ENCODE results near the gene CORO7.

Gene CORO7

DNA sequence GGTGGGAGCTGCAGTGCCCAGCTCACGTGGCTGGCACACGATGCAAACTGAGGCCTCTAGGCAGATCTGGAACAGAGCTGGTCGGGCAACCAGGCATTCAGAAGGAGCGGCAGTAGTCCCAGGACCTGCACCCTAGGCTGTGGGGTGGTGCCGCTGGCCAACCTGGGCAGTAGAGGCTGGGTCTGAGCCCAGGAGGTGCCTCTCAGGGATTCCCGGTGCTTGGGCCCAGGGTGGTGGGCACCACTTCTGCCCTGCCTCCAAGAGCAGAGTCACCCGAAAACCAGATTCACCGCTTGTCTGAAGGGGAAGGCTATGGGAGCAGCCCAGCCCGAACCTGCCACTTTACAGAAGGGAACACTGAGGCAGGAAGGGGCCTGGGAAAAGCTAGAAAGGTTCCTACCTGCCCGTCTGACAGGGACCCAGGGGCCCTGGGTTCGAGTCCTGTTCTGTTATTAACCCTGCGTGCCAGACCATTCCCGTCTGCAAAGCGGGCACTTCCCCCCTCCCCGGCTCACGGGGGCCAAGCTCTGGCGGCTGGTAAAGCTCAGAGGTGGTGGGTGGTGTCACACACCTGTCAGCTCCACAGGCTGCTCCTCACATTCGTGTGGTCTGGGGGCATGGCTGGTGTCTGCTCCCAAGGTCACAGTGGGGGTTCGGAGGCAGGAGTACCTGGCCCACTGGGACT, 83.6 kb downstream of the CORO7 start:
- no peak overlapping the region for H3K4me3 ChIP-seq (ENCODE audit: low read length)

DNA sequence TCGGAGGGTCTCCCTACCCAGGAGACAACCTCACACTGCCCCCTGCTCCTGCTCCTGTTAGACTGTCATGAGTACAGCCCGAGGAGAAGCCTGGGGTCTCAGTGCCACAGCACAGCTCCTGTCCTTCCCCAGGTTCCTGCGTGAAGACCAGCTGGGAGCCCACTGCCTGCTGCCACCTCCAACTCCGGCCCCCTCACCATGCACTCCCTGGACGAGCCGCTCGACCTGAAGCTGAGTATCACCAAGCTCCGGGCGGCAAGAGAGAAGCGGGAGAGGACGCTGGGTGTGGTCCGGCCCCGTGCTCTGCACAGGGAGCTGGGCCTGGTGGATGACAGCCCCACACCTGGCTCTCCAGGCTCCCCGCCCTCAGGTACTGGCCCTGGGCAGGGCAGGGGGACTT, 84.3 kb downstream of the CORO7 start:
- no peak for DNase-seq (ENCODE audit: low read depth)
- TF ChIP-seq, protein P1, sequence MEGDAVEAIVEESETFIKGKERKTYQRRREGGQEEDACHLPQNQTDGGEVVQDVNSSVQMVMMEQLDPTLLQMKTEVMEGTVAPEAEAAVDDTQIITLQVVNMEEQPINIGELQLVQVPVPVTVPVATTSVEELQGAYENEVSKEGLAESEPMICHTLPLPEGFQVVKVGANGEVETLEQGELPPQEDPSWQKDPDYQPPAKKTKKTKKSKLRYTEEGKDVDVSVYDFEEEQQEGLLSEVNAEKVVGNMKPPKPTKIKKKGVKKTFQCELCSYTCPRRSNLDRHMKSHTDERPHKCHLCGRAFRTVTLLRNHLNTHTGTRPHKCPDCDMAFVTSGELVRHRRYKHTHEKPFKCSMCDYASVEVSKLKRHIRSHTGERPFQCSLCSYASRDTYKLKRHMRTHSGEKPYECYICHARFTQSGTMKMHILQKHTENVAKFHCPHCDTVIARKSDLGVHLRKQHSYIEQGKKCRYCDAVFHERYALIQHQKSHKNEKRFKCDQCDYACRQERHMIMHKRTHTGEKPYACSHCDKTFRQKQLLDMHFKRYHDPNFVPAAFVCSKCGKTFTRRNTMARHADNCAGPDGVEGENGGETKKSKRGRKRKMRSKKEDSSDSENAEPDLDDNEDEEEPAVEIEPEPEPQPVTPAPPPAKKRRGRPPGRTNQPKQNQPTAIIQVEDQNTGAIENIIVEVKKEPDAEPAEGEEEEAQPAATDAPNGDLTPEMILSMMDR (IDR thresholded peaks at IDR 0.05; ENCODE audit: insufficient read depth, low read depth, low read length, missing control alignments): no peak
- no peak overlapping the region for H3K4me3 ChIP-seq (ENCODE audit: low read length)

More for the DNA sequence above, 83.6 kb downstream of the CORO7 start:
- DNase-seq (ENCODE audit: low read depth): no peak
- TF ChIP-seq, protein P1 (IDR thresholded peaks at IDR 0.05; ENCODE audit: insufficient read depth, low read depth, low read length, missing control alignments): no peak

DNA sequence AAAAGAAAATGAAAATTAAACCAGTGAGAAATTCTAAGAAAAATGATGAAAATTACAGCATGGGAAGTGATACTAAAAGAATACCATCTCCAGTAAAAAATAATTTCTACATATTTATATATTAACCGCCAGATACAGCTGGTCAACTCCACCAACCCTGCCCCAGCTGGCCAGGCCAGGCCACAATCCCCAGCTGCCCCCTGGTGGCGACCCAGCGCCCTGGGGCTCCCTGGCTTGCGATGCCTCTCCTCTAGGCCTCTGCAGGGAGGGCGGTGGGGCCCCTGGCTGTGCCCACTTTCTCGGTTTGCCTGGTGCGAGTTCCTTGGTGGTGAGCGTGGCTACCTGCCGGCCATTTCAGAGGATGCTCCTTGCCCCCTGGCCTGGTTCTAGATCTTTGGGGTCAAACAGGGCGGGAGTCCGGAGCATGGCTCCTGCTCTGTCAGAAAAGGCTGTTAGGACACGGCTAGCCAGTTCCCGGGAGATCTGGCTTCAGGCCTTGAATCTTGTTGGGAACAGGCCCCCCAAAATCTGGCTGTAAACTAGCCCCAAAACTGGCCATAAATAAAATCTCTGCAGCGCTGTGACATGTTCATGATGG, 86.0 kb downstream of the CORO7 start:
- TF ChIP-seq, protein P1 (IDR thresholded peaks at IDR 0.05; ENCODE audit: insufficient read depth, low read depth, low read length, missing control alignments): peak; percentile 80
- peak; percentile 63 for DNase-seq (ENCODE audit: low read depth)
- H3K4me3 ChIP-seq (ENCODE audit: low read length): no peak overlapping the region

DNA sequence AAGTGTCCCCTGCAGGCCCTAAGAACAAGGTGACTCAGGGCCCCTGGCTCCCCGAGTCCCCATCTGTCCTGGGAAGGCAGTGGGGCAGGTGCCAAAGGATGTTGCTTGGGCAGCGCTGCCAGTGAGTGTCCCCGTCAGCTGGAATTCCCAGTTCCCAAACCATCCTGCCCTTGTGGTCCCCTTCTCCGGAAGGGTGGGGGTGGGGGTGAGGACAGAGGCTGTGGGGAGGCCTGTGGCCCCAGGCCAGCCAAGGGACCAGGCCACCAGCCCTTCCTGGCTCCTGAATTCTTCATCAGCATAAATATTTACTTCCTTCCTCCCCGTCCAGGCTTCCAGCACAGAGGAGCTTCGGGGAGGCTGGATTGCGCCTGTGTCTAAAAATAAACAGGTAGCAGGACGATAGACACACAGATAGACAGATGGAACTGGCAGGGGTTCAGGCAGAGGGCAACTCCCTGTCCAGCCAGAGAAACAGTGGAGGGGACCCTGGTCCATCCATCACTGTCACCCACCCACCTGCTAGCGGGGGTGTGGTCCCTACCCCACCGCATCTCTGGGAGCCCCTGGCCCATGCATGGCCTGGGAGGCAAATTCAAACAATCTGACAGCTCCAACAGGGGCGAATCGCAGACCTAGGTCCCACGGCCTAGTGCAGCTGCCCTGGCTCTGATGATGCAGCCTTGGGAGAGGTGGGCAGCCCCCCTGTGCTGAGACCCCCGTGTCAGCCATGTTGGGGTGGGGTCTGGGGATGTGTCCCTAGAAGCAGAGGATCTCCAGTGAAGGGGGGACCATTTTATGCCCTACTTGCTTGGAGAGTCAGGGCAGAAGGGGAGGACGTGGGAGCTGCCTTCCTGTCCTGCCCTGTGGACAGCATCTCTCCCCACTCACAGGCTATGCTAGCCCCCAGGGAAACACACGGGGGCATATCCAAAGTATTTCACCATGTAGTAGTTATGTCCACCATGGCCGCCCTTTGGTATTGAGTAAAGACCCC, 87.3 kb downstream of the CORO7 start:
- no peak for DNase-seq (ENCODE audit: low read depth)
- TF ChIP-seq, protein P1 (IDR thresholded peaks at IDR 0.05; ENCODE audit: insufficient read depth, low read depth, low read length, missing control alignments): no peak
- no peak overlapping the region for H3K4me3 ChIP-seq (ENCODE audit: low read length)

DNA sequence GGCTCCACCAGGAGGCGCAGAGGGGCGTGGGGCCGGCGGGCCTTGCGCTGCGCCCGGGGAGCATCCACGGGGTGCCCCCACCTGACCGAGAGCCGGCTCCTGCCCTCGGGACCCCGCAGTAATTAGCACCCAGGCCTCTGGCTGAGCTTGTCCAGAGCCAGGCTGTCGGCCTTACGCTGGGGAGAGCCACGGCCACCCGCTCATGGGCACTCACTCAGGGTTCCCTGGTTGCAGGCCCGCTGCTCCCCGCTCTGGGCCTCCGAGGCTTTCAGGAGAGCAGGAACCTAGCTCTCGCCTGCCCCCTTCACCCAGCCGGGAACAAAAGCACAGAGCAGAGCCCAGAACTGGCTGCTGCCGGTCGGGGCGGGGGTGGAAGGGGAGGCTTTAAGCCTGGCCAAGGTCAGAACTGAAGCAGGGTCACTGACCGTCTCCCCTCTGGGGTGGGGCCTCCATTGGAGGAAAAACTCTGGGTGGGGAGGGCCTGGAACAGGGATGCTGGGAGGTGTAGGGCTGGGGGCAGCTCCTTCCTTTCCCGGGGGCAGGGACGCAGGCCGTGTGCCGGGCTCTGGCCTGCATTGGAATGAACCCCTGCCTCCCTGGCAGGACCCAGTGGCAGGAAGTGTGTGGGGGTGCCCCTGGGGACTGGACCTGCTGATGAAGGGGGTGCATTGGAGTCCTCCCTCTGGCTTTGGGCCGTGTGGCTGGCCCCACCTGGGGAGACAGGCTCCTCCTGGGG, 88.2 kb downstream of the CORO7 start:
- TF ChIP-seq, protein P1 (IDR thresholded peaks at IDR 0.05; ENCODE audit: insufficient read depth, low read depth, low read length, missing control alignments): peak; percentile 73
- H3K4me3 ChIP-seq (ENCODE audit: low read length): peak overlapping the region; percentile 52
- DNase-seq (ENCODE audit: low read depth): peak; percentile 76

DNA sequence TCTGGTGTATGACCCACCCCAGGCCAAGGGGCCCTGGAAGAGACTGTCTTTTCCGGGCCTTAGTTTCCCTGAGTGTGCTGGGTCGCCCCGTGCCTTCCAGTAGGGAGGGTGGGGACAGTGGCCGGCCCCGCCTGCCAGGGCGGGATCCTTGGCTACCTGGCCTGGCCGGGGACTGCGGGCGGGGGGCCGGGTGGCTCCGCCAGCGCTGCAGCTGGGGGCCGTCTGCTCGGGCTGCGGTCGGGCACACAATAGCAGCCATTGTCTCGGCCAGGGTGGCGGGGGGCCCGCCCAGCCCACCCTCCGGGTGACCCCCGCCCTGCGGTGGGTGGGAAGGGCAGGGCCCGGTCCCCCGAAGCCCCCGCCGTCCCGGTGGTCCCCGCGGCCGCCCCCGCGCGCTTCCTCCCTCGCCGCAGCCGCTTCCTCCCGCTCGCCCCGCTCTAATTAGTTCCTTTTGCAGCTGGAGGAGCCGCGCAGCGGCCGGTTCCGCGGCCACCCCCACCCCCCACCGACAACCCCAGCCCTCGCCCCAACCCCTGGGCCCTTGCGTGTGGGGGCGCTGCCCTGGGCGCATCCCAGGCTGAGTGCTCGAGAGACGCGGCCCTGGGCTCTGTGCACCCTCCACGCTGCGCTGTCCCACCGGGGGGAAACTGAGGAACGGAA, 88.9 kb downstream of the CORO7 start:
- no peak for DNase-seq (ENCODE audit: low read depth)
- peak overlapping the region; percentile 52 for H3K4me3 ChIP-seq (ENCODE audit: low read length)
- TF ChIP-seq, protein P1 (IDR thresholded peaks at IDR 0.05; ENCODE audit: insufficient read depth, low read depth, low read length, missing control alignments): no peak
